Measurements from ENCODE around the gene ABCC10.

GRCh38 chr6:43457643-43458042 lies 30.3 kb downstream of the ABCC10 start:
- no peak for TF ChIP-seq EZH2 (IDR thresholded peaks at IDR 0.05)
- no peak for TF ChIP-seq POLR2AphosphoS5 (IDR thresholded peaks at IDR 0.05; ENCODE audit: borderline replicate concordance, low read depth, low read length)

Measured in SK-N-MC (cell line).